Measurements from ENCODE around the gene MYO1E.

DNA sequence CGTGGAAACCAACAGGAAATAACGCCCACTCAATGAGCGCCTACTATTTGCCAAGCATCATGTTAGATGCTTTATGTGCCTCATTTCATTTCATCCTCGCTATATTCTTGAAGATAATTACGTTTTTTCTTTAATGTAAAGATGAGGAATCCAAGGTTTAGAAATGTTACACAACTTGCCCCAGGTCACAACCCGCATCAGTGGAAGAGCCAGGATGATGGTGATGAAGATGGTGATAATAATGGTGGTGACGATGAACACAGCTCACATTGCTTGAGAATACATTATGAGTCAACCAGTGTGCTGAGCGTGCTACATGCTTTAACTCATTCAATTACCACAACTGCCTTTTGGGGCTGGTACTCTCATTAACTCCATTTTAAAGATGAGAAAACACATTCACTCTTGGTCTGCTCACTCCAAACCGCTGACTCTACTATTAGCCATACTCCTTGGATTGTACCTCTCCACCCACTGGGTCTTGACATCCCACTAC, 21.5 kb upstream of the MYO1E start:
- TF ChIP-seq CHD2 (IDR thresholded peaks at IDR 0.05; ENCODE audit: low read length) = no peak
- TF ChIP-seq, protein P1, sequence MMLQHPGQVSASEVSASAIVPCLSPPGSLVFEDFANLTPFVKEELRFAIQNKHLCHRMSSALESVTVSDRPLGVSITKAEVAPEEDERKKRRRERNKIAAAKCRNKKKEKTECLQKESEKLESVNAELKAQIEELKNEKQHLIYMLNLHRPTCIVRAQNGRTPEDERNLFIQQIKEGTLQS (IDR thresholded peaks at IDR 0.05; ENCODE audit: insufficient read depth, low read depth, low read length) = no peak
